ENCODE data around the gene KTN1.

KTN1 gene

GRCh38 chr14:55720796-55721195 lies 140.8 kb downstream of the KTN1 start:
- DNase-seq (ENCODE audit: low read depth, low spot score), result no peak
- in situ Hi-C loops (cut with HindIII; ENCODE audit: low sequenced_read_pairs), result no loop called here
- H3K4me3 ChIP-seq (ENCODE audit: low read depth, low read length), result no peak overlapping the region
- TF ChIP-seq CTCF (IDR thresholded peaks at IDR 0.05; ENCODE audit: low read depth, low read length), result no peak

- no peak overlapping the region for H3K4me3 ChIP-seq (ENCODE audit: low read depth, low read length)
- TF ChIP-seq CTCF (IDR thresholded peaks at IDR 0.05; ENCODE audit: low read depth, low read length), result no peak
- DNase-seq (ENCODE audit: low read depth, low spot score), result peak; percentile 95
- in situ Hi-C loops (cut with HindIII; ENCODE audit: low sequenced_read_pairs), result no loop called here
Measured at GRCh38 chr14:55721353-55721752, 141.3 kb downstream of the KTN1 start.

- no peak overlapping the region for H3K4me3 ChIP-seq (ENCODE audit: low read depth, low read length)
- in situ Hi-C loops (cut with HindIII; ENCODE audit: low sequenced_read_pairs), result no loop called here
- DNase-seq (ENCODE audit: low read depth, low spot score), result no peak
- TF ChIP-seq CTCF (IDR thresholded peaks at IDR 0.05; ENCODE audit: low read depth, low read length), result no peak
Measured at GRCh38 chr14:55722054-55722453, 142.0 kb downstream of the KTN1 start.

- no peak for TF ChIP-seq CTCF (IDR thresholded peaks at IDR 0.05; ENCODE audit: low read depth, low read length)
- DNase-seq (ENCODE audit: low read depth, low spot score), result no peak
- H3K4me3 ChIP-seq (ENCODE audit: low read depth, low read length), result no peak overlapping the region
- in situ Hi-C loops (cut with HindIII; ENCODE audit: low sequenced_read_pairs), result no loop called here
Measured at GRCh38 chr14:55724736-55725135, 144.7 kb downstream of the KTN1 start.

- no peak for TF ChIP-seq CTCF (IDR thresholded peaks at IDR 0.05; ENCODE audit: low read depth, low read length)
- in situ Hi-C loops (cut with HindIII; ENCODE audit: low sequenced_read_pairs), result no loop called here
- H3K4me3 ChIP-seq (ENCODE audit: low read depth, low read length), result no peak overlapping the region
- no peak for DNase-seq (ENCODE audit: low read depth, low spot score)
Measured at GRCh38 chr14:55730592-55731310, 150.7 kb downstream of the KTN1 start.

GRCh38 chr14:55731311-55731872 lies 151.4 kb downstream of the KTN1 start:
- no peak for DNase-seq (ENCODE audit: low read depth, low spot score)
- in situ Hi-C loops (cut with HindIII; ENCODE audit: low sequenced_read_pairs), result no loop called here
- TF ChIP-seq CTCF (IDR thresholded peaks at IDR 0.05; ENCODE audit: low read depth, low read length), result no peak
- no peak overlapping the region for H3K4me3 ChIP-seq (ENCODE audit: low read depth, low read length)

Data from astrocyte of the spinal cord (primary cell).